ENCODE results near the gene LIX1.

- TF ChIP-seq CTCF (IDR thresholded peaks at IDR 0.05), result no peak
- TF ChIP-seq POLR2A (IDR thresholded peaks at IDR 0.05), result no peak
Observed at GRCh38 chr5:97121848-97122247, 20.6 kb downstream of the LIX1 start.
